ENCODE measurements around the gene RSF1.

- TF ChIP-seq CTCF (IDR thresholded peaks at IDR 0.05) (no peak), POLR2A (IDR thresholded peaks at IDR 0.05) (no peak), POLR2AphosphoS5 (IDR thresholded peaks at IDR 0.05) (no peak), EP300 (IDR thresholded peaks at IDR 0.05) (no peak)
Observed at GRCh38 chr11:77775936-77776335, 44.6 kb downstream of the RSF1 start.

All from stomach (tissue), 4 donors.